ENCODE measurements around the gene DENND1B. TPM values are rescaled to one million over a fixed set of nuclear protein-coding genes. Genes with fewer than 3 reads are reported as not detected.

DENND1B gene
- total and polyA plus RNA-seq, 2 of the 13 experiments (the other 11 are each of a cell fraction or from before 2014, with no cell fraction given), result 2.6 to 5.7 TPM

GRCh38 chr1:197585809-197586208, 189.5 kb downstream of the DENND1B start (continued):
- TF ChIP-seq ZGPAT (CRISPR knock-in tag; IDR thresholded peaks at IDR 0.05) (0 out of 2 replicates have a peak, but pooled peaks have one; percentile 31), FOXK1 (CRISPR knock-in tag; IDR thresholded peaks at IDR 0.05; ENCODE audit: borderline replicate concordance, low read depth) (peak; percentile 43; the same call in 1 of the 2 replicates), ISL2 (CRISPR knock-in tag; IDR thresholded peaks at IDR 0.05) (peak; percentile 63; the same call in 1 of the 2 replicates), SMAD9 (CRISPR knock-in tag; IDR thresholded peaks at IDR 0.05) (no peak), THAP11 (CRISPR knock-in tag; IDR thresholded peaks at IDR 0.05) (0 out of 2 replicates have a peak, but pooled peaks have one; percentile 26), ATF1 (CRISPR knock-in tag; IDR thresholded peaks at IDR 0.05) (peak; percentile 23; the same call in 1 of the 2 replicates), ONECUT2 (CRISPR knock-in tag; IDR thresholded peaks at IDR 0.05) (peak; percentile 90), ARID3A (IDR thresholded peaks at IDR 0.05; ENCODE audit: low read depth, low read length) (peak; percentile 77), NR2F2 (IDR thresholded peaks at IDR 0.05; ENCODE audit: borderline replicate concordance, low read depth) (peak; percentile 78), ZNF460 (CRISPR knock-in tag; IDR thresholded peaks at IDR 0.05; ENCODE audit: borderline replicate concordance) (no peak), NCOR1 (IDR thresholded peaks at IDR 0.05; ENCODE audit: borderline replicate concordance, low read length) (no peak), ZFP37 (CRISPR knock-in tag; IDR thresholded peaks at IDR 0.05; ENCODE audit: borderline replicate concordance) (no peak), SAP130 (CRISPR knock-in tag; IDR thresholded peaks at IDR 0.05; ENCODE audit: low read depth) (peak; percentile 14; the same call in 1 of the 2 replicates), CREM (IDR thresholded peaks at IDR 0.05) (0 out of 2 replicates have a peak, but pooled peaks have one; percentile 48), CREM (CRISPR knock-in tag; IDR thresholded peaks at IDR 0.05) (no peak), FOXA1 (IDR thresholded peaks at IDR 0.05) (peak; percentile 25; the same call in 1 of the 2 replicates), FOXA1 (CRISPR knock-in tag; IDR thresholded peaks at IDR 0.05) (no peak), MIER3 (CRISPR knock-in tag; IDR thresholded peaks at IDR 0.05; ENCODE audit: borderline replicate concordance) (peak; percentile 47; the same call in 1 of the 2 replicates), ZNF570 (CRISPR knock-in tag; IDR thresholded peaks at IDR 0.05; ENCODE audit: borderline replicate concordance) (no peak), SOX6 (IDR thresholded peaks at IDR 0.05) (no peak), SOX6 (CRISPR knock-in tag; IDR thresholded peaks at IDR 0.05) (peak; percentile 91), ZNF609 (CRISPR knock-in tag; IDR thresholded peaks at IDR 0.05; ENCODE audit: borderline replicate concordance) (peak; percentile 61; the same call in 1 of the 2 replicates), ZNF841 (CRISPR knock-in tag; IDR thresholded peaks at IDR 0.05; ENCODE audit: borderline replicate concordance) (no peak), ZBTB14 (CRISPR knock-in tag; IDR thresholded peaks at IDR 0.05) (no peak)
